GM18505 (cell line): ENCODE data around the gene MAP6.

Source experiments
- ATAC-seq: cut with Tn5 transposase; IDR thresholded peaks from one replicate; pipeline ENCODE4 v1.9.1; 2021; ENCODE audit not compliant: unreplicated experiment
- POLR2A ChIP-seq: IDR thresholded peaks from 4 replicates; pipeline ENCODE4 v1.6.1; 2011; ENCODE audit warnings: borderline replicate concordance; ENCODE audit not compliant: insufficient read depth, insufficient read length; ENCODE audit errors: extremely low read depth

Gene MAP6

DNA sequence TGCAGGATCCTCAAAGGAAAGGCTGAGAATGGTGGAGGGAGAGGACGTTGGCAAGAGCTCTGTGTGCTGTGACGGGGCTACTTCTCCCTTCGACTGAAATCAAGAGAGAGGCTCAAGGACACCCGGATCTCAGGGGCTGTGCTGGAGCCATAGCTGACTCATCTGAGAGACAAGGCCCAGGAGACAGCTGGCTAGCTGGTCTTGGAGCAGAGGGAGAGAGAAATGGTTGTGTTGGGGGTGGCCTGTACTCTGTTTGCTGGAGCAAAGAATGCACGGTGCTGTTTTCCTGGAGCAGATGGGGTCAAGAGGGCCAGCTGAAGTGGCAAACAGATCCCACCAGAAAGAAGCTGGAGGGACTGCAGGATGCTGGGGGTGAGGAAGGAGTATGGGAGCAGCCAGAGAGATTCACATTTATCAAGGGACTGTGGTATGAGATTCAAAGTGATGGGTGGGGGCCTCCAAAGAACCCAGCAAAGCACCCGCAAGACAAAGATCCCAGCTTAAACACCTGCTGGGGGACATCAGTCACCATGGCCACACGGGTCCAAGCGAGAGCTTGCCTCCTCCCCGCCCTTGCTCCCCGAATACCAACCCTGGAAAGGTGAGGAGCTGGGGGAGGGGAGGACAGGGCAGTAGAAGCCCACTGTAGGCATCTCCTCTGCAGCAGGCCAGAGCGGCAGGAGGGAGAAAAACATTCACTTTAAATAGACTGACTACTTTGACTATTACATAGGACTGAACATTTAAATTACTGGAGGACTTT is 40.8 kb downstream of the MAP6 start:
- no peak for ATAC-seq
- TF ChIP-seq POLR2A: no peak

DNA sequence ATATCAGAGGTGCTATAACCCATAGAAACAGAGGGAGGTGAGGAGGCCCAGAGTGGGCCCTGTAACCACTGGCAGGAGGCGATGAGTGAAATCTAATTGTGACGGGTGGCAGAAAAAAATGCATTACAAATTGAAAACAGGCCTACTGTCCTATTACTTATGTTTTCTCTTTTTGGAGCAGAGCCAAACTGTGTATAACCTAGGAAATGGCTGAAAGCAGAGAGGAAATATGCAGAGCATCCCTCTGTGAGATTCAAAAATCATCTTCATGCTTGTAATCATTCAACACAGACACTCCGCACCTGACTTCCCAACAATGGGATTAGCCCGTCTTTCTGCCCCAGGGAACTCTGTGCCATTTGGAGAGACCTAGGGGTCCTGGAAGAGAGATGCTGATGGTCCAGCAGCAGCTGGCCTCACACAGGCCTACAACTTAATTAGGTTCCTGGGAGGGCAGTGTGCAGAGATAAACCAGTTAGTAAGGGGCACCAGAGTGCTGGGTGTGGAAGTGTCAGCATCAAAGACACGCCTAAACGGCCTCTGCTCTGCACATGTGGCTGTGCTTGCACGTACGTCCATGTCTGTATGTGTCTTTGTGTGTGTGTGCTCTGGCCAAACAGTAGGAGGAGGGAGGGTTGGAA is 41.8 kb downstream of the MAP6 start:
- no peak for ATAC-seq
- TF ChIP-seq POLR2A: no peak

DNA sequence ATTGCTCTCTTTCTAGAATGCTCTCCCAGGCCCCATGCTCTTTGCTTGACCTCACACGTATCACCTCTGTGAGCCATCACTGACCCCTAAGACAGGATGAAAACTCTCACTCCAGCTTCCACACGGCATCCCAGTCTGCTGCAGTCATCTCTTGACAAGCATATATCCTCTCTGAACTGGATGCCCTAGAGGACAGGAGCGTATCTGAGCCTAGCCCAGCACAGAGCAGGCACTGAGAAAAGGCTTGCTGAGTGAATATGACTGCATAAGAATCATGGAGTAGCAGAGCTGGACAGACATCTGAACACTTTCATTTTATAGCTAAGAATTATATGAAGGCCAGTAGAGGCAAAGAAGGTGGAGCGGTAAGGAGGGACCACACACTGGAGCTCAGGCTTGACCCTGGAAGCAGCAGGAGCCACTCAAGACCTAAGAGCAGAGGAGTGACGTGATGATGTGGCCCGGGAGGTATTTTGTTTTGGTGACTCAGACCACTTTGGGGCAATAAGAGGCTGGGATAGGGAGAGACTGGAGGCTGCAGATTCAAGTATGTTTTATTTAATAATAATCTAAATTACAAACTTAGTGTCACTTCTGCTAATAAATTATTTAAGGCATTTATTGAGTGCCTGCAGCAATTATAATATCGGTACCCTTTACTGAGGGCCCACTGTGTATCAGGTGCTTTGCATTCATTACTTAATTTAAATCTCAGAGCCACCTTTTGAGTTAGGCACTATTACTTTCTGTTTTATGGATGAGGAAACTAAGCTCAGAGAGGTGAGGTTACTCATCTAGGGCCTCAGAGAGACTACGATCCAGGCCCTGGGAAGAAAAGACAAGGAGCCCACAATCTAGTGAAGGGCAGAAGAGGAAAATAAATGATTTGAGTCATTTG is 42.6 kb downstream of the MAP6 start:
- no peak for ATAC-seq
- no peak for TF ChIP-seq POLR2A

DNA sequence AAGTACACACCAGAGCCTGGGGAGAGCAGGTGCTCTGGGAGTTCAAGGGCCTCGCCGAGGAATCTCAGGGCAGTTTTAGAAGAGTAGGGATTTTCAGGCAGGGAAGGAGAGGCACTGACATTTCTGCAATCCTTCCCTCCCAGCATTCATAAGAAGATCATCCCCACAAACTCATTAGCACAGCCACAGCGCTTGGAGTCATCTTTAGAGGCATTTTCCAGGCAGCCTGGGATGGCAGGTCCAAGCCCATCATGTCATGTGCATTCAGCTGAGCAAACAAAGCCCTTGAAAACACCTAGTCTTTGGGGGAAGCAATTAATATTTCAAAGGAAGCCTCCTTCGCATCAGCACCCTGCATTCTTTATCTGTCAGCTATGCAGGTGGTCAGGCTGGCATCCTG is 43.8 kb downstream of the MAP6 start:
- no peak for TF ChIP-seq POLR2A
- no peak for ATAC-seq

DNA sequence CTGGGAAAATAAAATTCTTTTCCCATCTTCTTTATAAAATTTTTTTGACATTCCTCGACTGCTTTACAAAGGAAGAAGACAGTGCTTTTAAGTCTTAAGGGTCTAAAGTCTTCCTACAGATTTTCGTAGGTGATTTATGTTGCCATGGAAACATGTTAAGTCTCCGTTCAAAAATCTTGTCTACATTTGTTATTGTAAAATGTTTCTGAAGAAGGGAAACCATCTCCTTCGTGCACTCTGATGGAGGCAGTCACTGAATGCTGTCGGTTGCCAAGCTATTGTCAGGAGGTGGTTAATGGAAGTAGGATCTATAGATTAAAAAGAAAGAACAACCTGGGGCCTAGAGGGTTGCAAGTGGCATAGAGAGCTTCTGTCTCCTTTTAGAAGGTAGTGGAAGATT is 52.6 kb downstream of the MAP6 start:
- ATAC-seq: no peak
- TF ChIP-seq POLR2A: no peak

DNA sequence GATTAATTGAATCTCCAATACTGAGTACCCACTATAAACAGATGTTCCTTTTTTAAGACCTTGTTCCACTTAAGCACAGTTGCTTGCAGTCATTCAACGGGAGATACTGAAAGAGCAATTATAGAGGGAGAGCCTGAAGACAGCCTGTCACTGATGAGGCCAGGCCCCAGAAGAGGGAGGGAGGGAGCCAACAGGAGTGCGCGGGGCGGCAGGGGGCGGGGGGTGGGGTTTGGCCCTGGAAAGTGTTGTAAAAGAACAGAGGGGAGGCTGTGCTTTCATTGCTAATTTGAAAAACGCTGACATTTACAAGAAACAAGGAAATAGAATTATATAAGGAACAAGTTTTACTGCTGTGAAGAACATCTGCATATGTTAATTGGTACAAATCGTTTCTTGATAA is 53.1 kb downstream of the MAP6 start:
- TF ChIP-seq POLR2A: no peak
- no peak for ATAC-seq

DNA sequence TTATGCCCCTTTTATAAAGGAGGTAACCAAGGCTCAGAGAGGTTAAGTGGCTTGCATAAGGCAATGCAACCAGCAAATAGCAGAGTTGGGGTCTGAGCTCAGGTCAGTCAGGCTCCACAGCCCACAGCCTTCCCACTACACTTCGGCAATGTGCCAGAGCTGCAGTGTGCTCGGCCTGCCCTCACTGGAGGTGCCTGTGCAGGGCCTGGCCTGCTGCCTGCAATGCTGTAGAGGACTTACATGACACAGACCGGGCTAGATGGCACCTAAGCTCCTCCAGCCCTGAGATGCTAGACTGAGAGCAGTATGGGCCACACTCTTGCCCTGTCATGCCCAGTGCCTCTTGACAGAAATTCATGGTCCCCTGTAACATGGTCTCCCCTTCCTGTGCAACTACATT is 57.0 kb downstream of the MAP6 start:
- ATAC-seq: no peak
- no peak for TF ChIP-seq POLR2A

DNA sequence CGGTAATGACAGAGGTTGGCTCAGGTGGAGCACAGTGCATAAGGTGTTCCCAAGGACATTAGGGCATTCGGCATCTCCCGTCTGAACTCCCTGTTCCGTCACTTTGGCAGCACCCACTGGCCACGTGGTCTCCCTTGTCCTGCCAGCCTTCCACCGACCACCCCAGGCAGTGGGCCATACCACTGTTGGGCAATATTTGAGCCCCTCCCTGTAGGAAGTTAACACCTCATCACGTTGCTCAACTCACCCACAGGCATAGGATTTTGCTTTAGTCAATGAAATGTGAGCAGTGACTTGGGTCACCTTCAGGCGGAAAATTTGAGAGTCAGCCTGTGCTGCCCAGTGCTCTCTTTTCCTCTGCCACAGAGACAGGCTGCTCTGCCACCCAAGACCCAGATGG is 62.7 kb downstream of the MAP6 start:
- TF ChIP-seq POLR2A: no peak

DNA sequence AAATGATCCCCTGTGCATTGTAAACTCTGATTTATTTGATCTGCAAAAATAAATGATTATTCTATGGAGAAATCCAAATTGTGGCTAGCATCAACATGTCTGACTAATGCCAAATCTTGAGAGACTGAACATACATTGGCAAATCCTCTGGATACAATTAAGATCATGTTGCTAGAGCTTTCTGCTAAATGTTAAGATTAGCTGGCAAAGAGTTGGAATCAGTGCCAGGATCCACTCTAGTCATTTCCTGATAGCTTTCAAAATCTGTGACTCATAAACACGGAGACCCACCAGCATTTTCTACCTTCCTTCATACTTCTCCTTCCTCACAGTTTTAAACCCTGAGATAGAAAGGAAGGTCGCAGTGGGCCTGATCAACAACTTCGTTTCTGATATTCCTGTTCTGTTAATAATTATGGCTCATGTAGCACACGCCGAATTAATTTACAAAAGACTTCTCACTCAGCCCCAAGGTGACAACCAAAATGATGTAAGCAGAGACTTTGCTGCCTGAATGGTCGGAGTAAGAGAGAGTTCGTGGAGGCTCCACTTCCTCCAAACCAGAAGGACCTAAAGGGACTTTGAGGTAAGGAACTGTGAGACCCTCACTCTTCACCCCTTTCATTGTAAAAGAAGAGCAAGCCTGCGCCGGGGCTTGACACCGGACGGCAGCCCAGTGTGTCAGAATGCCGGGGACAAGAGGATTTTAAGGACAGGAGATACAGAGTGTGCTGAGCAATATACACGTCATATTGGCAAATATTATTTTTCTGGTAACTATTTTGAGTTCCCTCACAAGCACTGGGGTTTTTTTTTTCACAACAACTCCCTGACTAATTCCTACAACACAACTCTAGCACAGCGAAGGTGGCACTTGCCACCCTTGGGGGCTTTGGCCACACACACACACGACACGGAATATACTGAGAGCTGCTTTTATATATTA is 64.8 kb downstream of the MAP6 start:
- ATAC-seq: no peak
- no peak for TF ChIP-seq POLR2A

More for the DNA sequence above, 62.7 kb downstream of the MAP6 start:
- no peak for ATAC-seq

DNA sequence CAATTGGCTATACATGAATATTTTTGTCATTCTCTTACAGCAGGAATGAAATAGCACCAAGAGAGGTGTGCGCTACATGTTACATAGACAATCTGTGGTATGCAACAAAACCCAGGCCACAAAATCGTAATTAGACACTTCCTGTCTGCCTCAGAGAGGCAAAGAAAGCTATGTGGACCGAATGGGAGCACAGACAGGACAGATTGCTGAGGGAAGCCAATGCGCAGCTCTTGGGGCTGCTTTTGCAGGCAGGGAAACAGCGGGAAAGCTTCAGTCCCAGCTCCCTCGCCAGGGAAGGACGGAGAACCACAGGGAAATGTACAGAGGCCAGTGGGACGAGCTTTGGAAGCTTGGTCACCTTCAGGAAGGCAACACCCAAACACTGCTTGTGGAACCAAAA is 65.9 kb downstream of the MAP6 start:
- no peak for TF ChIP-seq POLR2A
- ATAC-seq: no peak

DNA sequence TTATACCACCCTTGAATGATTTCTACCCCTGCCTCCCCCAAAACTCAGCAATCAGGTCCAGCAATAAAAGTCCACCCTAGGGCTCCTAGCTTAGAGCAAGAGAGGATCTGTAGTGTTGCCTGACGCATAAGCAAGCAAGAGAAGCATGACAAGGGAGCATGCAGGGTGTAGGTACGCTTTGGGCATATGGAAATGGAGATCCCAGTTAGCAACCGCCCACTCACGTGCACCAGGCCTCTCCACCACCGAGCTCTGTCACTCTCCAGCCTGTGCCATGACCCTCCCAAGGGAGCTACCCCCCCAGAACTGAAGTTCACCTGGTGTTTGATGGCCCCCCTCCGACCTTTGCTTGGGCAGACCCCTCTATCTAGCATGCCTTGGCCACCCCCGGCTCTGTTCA is 67.3 kb downstream of the MAP6 start:
- ATAC-seq: no peak
- TF ChIP-seq POLR2A: no peak

DNA sequence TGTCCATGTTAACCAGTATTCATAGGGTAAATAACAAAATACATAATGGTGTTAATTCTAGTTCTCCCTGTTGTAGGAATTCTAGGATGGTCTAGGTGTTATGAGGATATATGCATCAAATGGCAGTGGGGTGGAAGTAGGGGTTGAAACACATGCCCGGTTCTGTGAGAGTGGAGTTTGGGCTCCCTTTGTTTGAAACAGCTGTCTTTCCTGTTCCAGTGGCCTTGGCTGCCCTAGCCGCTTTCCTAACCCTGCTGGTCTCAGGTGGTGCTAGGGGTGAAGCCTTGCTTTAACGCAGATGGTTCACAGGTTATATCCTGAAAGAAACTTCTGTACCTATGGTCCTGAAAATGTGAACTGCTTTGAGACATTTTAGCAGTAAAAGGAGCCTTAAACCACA is 68.5 kb downstream of the MAP6 start:
- no peak for ATAC-seq
- no peak for TF ChIP-seq POLR2A
